GM12874 (cell line): Measurements from ENCODE around the gene CDC27.

Experiments
- CTCF ChIP-seq: IDR thresholded peaks from 2 replicates; pipeline ENCODE4 v1.5.1; 2011; ENCODE audit warnings: low read depth, mild to moderate bottlenecking, control low read depth, low read length, moderate library complexity; ENCODE audit not compliant: insufficient read depth

Gene CDC27

GRCh38 chr17:47231334-47231733, 42.2 kb upstream of the CDC27 start:
- TF ChIP-seq CTCF, result no peak

DNA sequence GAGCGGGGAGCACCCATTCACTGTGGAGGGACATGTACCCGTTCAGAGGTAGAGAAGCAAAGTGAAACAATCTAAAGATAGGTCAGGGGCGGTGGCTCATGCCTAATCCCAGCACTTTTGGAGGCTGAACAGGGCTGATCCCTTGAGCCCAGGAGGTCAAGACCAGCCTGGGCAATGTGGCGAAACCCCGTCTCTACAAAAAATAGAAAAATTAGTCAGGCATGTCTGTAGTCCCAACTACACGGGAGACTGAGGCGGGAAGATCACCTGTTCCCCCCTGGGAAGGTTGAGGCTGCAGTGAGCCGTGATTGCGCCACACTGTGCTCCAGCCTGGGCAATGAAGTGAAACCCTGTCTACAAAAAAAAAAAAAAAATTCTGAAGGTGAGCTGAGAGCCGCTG, 41.8 kb upstream of the CDC27 start:
- TF ChIP-seq CTCF, result no peak

DNA sequence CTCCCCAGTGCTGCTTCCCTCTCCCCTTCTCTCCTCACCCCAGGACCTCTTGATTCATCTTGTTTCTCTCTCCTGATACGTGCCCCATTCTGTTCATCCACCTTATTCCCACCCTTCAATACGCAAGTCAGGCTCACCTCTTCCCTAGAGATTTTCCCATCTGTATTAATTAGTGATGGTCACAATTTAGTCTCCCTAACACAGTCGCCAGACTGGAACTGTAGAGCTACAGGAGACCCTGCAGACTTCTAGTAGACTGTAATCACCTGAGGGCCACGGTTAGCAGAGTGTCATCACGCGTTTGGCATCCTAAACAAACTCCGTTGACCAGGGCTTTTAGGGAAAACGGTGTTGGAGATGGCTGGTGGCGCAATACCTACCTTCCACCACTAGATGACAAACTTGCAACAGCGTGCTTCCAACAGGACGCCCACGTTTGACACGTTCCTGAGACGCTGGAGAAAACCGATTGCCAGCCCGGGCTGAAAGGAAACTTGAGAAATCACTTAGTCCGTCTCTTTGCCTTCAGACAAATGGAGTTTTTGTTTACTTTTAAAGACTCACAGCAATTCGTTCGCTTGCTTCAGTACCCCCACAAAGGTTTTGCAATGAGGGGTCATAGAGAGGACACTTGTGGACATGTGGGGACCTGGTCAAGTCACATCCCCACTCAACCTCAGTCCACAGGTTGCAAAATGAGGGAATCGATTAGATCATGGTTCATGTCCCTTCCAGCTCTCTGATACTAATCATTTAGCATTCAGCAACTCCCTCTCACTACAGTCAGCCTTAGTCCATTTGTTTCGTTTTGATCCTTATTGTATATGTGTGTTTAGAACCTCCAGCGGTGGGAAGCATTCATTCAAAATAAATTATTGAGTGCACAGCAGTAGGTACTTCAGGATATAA, 40.7 kb upstream of the CDC27 start:
- peak; percentile 100 for TF ChIP-seq CTCF

DNA sequence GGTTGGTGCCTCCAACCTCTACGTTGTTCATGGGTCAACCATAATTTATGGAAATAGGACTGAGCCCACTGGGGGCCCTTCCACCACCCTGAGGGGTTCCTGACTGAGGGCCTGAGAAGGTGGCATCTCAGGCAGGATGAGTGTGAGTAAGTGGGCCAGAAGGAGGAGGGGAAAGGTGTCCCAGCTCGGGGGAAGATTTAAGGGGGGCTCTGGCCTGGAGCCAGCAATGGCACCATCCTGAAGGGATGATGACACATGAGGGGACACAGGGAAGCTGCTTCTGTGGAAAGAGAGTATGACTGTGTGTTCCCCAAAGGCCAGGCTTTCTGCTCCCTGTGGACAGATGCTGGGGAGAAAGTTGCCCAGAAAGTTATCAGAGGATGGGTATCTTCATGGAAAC, 38.8 kb upstream of the CDC27 start:
- no peak for TF ChIP-seq CTCF

DNA sequence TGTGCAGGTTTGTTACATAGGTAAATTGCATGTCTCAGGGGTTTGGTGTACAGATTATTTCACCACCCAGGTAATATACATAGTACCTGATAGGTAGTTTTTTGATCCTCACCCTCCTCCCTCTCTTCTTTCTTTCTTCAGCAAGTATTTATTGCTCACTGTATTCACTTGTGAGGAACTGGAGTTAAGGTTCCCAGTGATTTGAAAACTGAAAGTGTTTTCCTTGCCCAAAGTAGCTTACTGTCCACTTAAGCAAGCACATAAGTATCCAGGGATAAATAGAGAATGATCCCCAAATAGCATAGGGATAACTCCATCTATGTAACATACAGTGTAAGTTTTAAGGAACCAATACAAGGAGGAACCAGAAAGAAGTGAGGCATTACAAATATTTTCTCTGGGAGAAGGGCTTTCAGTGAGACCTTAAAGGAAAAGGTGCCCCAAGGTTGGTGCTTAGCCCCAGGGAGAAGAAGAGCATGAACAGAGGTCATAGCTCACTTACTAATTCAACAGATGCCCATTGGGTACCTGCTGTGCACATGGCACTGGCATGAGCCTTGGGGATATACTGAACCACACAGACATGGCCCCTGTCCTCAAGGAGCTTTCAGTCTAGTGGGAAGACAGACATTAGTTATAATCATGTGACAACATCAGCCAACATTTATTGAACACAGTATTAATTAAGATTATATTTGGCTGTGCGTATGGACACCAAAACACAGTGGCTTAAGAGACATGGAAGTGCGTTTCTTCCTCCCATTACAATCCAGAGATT, 37.0 kb upstream of the CDC27 start:
- no peak for TF ChIP-seq CTCF

DNA sequence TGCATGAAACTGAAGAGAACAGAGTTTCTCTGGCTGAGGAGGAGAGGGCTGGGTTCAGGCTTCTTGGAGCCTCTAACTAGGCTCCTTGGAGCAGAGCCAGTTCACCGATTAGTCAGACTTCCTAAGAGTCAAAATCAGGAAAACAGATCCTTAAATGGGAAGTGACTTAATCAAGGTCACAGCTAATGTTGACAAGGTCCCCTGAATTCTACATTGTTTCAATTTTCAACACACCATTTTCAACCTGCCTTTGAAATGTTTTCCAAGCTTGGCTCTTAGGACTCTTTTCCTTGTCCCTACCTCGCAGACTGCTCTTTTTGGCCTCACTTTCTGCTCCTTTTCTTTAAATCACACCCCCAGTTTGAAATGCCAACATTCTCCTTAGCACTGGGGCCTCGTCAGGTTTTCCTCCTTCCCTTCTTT, 36.4 kb upstream of the CDC27 start:
- TF ChIP-seq CTCF, result no peak

DNA sequence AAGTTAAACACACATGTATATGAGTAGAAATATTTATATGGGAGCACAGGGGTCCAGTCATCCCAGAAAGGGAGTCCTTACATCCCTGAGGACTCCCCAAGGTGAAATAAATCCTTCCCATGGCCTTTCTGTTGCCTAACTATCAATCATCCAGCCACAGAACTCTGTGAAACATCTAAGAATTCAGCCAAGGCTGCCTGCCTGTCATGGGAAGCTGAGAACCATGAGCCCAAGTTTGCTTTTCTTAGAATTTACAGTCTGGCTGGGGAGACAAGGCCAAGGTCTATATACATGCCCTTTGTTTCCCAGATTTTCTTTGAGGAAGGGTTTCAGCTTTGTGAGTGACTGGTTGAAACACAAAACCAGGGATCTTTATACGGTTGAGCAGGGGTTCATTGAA, 35.9 kb upstream of the CDC27 start:
- TF ChIP-seq CTCF, result no peak
